ENCODE measurements around the gene IL34.
"Not testable (repeated sequence)": the region's sequence is repeated elsewhere in the genome, so short reads cannot be mapped to it uniquely, and the experiment has no call there.

GRCh38 chr16:70633617-70634016 is 12.7 kb upstream of the IL34 start:
- not testable (repeated sequence) for TF ChIP-seq POLR2A, CTCF (IDR thresholded peaks at IDR 0.05)

All from prostate gland (tissue), 2 donors.